Activated effector memory CD4-positive, alpha-beta T cell treated with anti-CD3 and anti-CD28 coated beads, Interleukin-2, amount 50 U/mL, for 16 hours (primary cell): ENCODE measurements around the gene VPS13C.

ENCODE experiments used
- DNase-seq: peaks from one replicate; pipeline ENCODE4 v3.0.0-alpha.2; 2020

Gene VPS13C

GRCh38 chr15:61812476-61812875 is 247.8 kb downstream of the VPS13C start:
- no peak for DNase-seq

- DNase-seq = no peak
Observed at GRCh38 chr15:61811952-61812351, 248.3 kb downstream of the VPS13C start.

- DNase-seq = no peak
Observed at GRCh38 chr15:61809216-61809615, 251.0 kb downstream of the VPS13C start.

- no peak for DNase-seq
Observed at GRCh38 chr15:61807281-61807929, 252.8 kb downstream of the VPS13C start.
